H1 (cell line): ENCODE measurements around the gene UBE2O. TPM values are rescaled to one million over a fixed set of nuclear protein-coding genes. Genes with fewer than 3 reads are reported as not detected.

ENCODE experiments used
- ASH2L ChIP-seq: fragments of 200-600, 300-600 bp; sonication (generic); IDR thresholded peaks from one replicate; pipeline ENCODE4 v1.7.1; 2017; ENCODE audit warnings: low read length
- BRCA1 ChIP-seq: IDR thresholded peaks from 2 replicates; pipeline ENCODE4 v1.6.1; 2012; ENCODE audit warnings: low read depth, low read length, improper control_type of control experiment
- CHD1 ChIP-seq: IDR thresholded peaks from 2 replicates; pipeline ENCODE4 v1.6.1; 2012; ENCODE audit warnings: low read depth, low read length, improper control_type of control experiment
- FOSL1 ChIP-seq: IDR thresholded peaks from 2 replicates; pipeline ENCODE4 v1.6.1; 2011; ENCODE audit warnings: mild to moderate bottlenecking, low read depth, low read length, moderate library complexity; ENCODE audit not compliant: insufficient read depth
- POLR2A ChIP-seq, 2 experiments: IDR thresholded peaks; 1 replicate in 1 of 2; 2 replicates in 1 of 2; pipeline ENCODE4 v1.6.1; 2011; ENCODE audit warnings: low read depth in 2 of 2, low read length in 2 of 2, mild to moderate bottlenecking in 2 of 2; ENCODE audit errors: control extremely low read depth in 1 of 2
- POU5F1 ChIP-seq: IDR thresholded peaks from 2 replicates; pipeline ENCODE4 v1.6.1; 2011; ENCODE audit warnings: low read depth, mild to moderate bottlenecking, low read length, moderate library complexity
- polyA plus RNA-seq, 7 experiments: library from polyadenylated mRNA; depleted of rRNA in 3 of 7; stranded (reverse) in 5 of 7; unstranded in 2 of 7; fragments of >200 nt in 5 of 7; fragments of 200-250 nt in 2 of 7; gene quantifications; 1 replicate in 5 of 7; 2 replicates in 1 of 7; 4 replicates in 1 of 7; pipeline versions ENCODE4 v1.2.1 to v1.2.3, GENCODE V29; 2011 to 2013; ENCODE audit warnings: missing spikeins in 2 of 7, mixed read lengths in 2 of 7
- total RNA-seq: library from RNA; stranded (reverse); fragmentation: NEBNext Ultra II Directional; extraction: Animal tissue kit (Norgen Biotek cat#: 25700); gene quantifications from 2 replicates; pipeline ENCODE4 v1.2.1, GENCODE V29; 2021

UBE2O gene
- total and polyA plus RNA-seq, 2 of the 8 experiments (the other 6 are each of a cell fraction or from before 2014, with no cell fraction given): 24.4 to 63.0 TPM

DNA sequence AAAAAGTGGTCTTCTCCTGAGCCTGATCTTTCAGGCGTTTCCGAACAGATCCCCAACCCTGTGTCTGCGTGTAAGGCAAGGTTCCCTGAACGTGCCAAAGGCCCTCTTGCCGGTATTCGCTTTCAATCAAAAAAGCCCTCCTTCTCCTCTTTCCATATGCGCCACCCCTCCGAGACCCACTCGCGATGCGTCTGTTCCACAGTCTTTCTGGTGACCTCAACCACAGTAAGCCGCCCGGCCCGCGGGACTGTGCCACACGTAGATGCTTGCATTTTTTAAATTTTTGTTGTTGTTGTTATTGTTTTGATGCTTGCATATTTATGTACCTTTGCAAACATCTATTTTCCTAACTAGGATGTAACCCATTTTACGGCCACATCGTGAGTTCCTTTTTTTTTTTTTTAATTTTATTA, 98.6 kb downstream of the UBE2O start (continued):
- TF ChIP-seq POU5F1 (no peak), CHD1 (no peak), BRCA1 (no peak), ASH2L (no peak), POLR2A (IDR thresholded peaks at IDR 0.05; ENCODE audit: control extremely low read depth in 1 of 2, low read depth in 2 of 2, low read length in 2 of 2) (no peak), FOSL1 (no peak)
- TF ChIP-seq, all 59 proteins: peak for 0
